H1 (cell line): ENCODE measurements around the gene ADAMTS16.

Experiments used
- ATF2 ChIP-seq: IDR thresholded peaks from 2 replicates; pipeline ENCODE4 v1.6.1; 2012; ENCODE audit warnings: low read length, inconsistent platforms
- BRCA1 ChIP-seq: IDR thresholded peaks from 2 replicates; pipeline ENCODE4 v1.6.1; 2012; ENCODE audit warnings: low read depth, low read length, improper control_type of control experiment
- CBX8 ChIP-seq: fragments of 300-800, 300-1000 bp; sonication (generic); IDR thresholded peaks from 2 replicates; pipeline ENCODE4 v1.7.1; 2016; ENCODE audit warnings: low read depth, low read length, borderline replicate concordance
- CHD2 ChIP-seq: IDR thresholded peaks from 2 replicates; pipeline ENCODE4 v1.6.1; 2012; ENCODE audit warnings: low read length, improper control_type of control experiment
- CTCF ChIP-seq, 3 experiments: IDR thresholded peaks; 1 replicate in 2 of 3; 2 replicates in 1 of 3; pipeline versions ENCODE4 v1.5.1 to v1.6.1; 2011; ENCODE audit warnings: low read length in 3 of 3, mild to moderate bottlenecking in 3 of 3, inconsistent platforms in 2 of 3, low read depth in 1 of 3, moderate library complexity in 1 of 3; ENCODE audit not compliant: insufficient read depth in 1 of 3; ENCODE audit errors: control extremely low read depth in 1 of 3
- JUN ChIP-seq: IDR thresholded peaks from 2 replicates; pipeline ENCODE4 v1.6.1; 2011; ENCODE audit warnings: low read depth, mild to moderate bottlenecking, improper control_type of control experiment, low read length
- POLR2A ChIP-seq, 2 experiments: IDR thresholded peaks; 1 replicate in 1 of 2; 2 replicates in 1 of 2; pipeline ENCODE4 v1.6.1; 2011; ENCODE audit warnings: low read depth in 2 of 2, low read length in 2 of 2, mild to moderate bottlenecking in 2 of 2; ENCODE audit errors: control extremely low read depth in 1 of 2
- RAD21 ChIP-seq, 2 experiments: IDR thresholded peaks in 1 of 2; conservative IDR thresholded peaks in 1 of 2; 2 replicates each; pipeline ENCODE4 v1.6.1; 2011; ENCODE audit warnings: low read depth in 2 of 2, low read length in 2 of 2, improper control_type of control experiment in 1 of 2, inconsistent platforms in 1 of 2, mild to moderate bottlenecking in 1 of 2, moderate library complexity in 1 of 2
- SIRT6 ChIP-seq: IDR thresholded peaks from one replicate; pipeline ENCODE4 v1.7.1; 2012; ENCODE audit warnings: low read length, inconsistent platforms
- SP1 ChIP-seq: IDR thresholded peaks from 2 replicates; pipeline ENCODE4 v1.6.1; 2011; ENCODE audit warnings: low read depth, low read length
- SRF ChIP-seq: IDR thresholded peaks from 2 replicates; pipeline ENCODE4 v1.6.1; 2011; ENCODE audit warnings: mild to moderate bottlenecking, low read depth, low read length, moderate library complexity
- TCF12 ChIP-seq: IDR thresholded peaks from 2 replicates; pipeline ENCODE4 v1.6.1; 2011; ENCODE audit warnings: low read depth, mild to moderate bottlenecking, low read length
- ZNF274 ChIP-seq: IDR thresholded peaks from 2 replicates; pipeline ENCODE4 v1.7.0; 2012; ENCODE audit warnings: low read length, borderline replicate concordance; ENCODE audit errors: extremely low read depth

- TF ChIP-seq CTCF (IDR thresholded peaks at IDR 0.05; ENCODE audit: control extremely low read depth in 1 of 3, insufficient read depth in 1 of 3, low read depth in 1 of 3, low read length in 3 of 3) (no peak), POLR2A (IDR thresholded peaks at IDR 0.05; ENCODE audit: control extremely low read depth in 1 of 2, low read depth in 2 of 2, low read length in 2 of 2) (no peak), CHD2 (no peak), TCF12 (no peak), BRCA1 (no peak), SP1 (no peak), SIRT6 (no peak), RAD21 (IDR thresholded peaks at IDR 0.05 in 1 of 2, conservative IDR thresholded peaks at IDR 0.05 in 1 of 2; ENCODE audit: low read depth in 2 of 2, low read length in 2 of 2) (no peak), CBX8 (no peak), ZNF274 (no peak), JUN (no peak), ATF2 (no peak), SRF (no peak)
Observed at GRCh38 chr5:5271786-5272321, 131.7 kb downstream of the ADAMTS16 start.
